Pancreas (tissue), 10 donors: Measurements from ENCODE around the gene ANAPC15. TPM values are rescaled to one million over a fixed set of nuclear protein-coding genes. Genes with fewer than 3 reads are reported as not detected.

Source experiments
- ATAC-seq, 4 donors: fragments of 200-7000 bp; cut with Tn5 transposase; one replicate each; pipeline versions ENCODE4 v1.8.0 to v1.9.1; 2020; ENCODE audit warnings: mild to moderate bottlenecking in 4 of 4, moderate library complexity in 4 of 4
- DNase-seq, 6 donors: peaks; one replicate each; pipeline ENCODE4 v3.0.0-alpha.2; 2020
- FAIRE-seq: peaks from 2 replicates; lab custom pipeline; 2012; peaks lifted over from hg19 to GRCh38; lab: Jason Lieb, UNC
- H3K27ac ChIP-seq, 4 donors: fragments of 200-600 bp; sonication (generic); 1 replicate in 3 of 4; 2 replicates in 1 of 4; pipeline versions ENCODE4 v1.5.0 to v1.8.0; 2020
- H3K27me3 ChIP-seq, 4 donors: fragments of 200-600 bp; one replicate each; pipeline ENCODE4 v1.8.0; 2021
- H3K36me3 ChIP-seq, 3 donors: fragments of 200-600 bp; sonication (generic) in 1 of 3; one replicate each; pipeline versions ENCODE4 v1.5.0 to v1.8.0; 2020 to 2021
- H3K4me1 ChIP-seq, 3 donors: fragments of 200-600 bp; one replicate each; pipeline ENCODE4 v1.8.0; 2021
- H3K4me3 ChIP-seq, 4 donors: fragments of 200-600 bp; sonication (generic) in 2 of 4; one replicate each; pipeline versions ENCODE4 v1.5.0 to v1.8.0; 2020 to 2021
- H3K9me3 ChIP-seq, 4 donors: fragments of 200-600 bp; one replicate each; pipeline ENCODE4 v1.8.0; 2021
- WGBS, 2 donors: extraction: QIAGEN DNeasy Blood & Tissue Kit; methylation state at CpG; one replicate each; pipeline ENCODE4 v1.1.7; 2013; 5-methylcytosine and 5-hydroxymethylcytosine counted together
- intact Hi-C, 3 donors: fragments of 100-400 bp; cut with DNase I; formaldehyde crosslinking; loops; one replicate each; pipeline versions ENCODE4 v1.11.1 to v1.14.2; 2022
- microRNA-seq, 2 donors: library from miRNA; unstranded; fragments of <30 nt; microRNA quantifications; one replicate each; pipeline versions ENCODE4 to v1.1.0, GENCODE V29; 2019 to 2020
- polyA plus RNA-seq, 2 donors: library from polyadenylated mRNA; stranded (reverse); fragments of 200-250 nt; gene quantifications; one replicate each; pipeline ENCODE4 v1.2.3, GENCODE V29; 2013
- total RNA-seq, 6 donors: library from RNA; stranded (reverse); fragmentation: NEBNext Ultra II Directional in 4 of 6; extraction: Animal tissue kit (Norgen Biotek cat#: 25700) in 4 of 6; gene quantifications; one replicate each; pipeline versions ENCODE4 v1.2.1 to v1.2.4, GENCODE V29; 2021 to 2023
- TF ChIP-seq, protein P1 (sequence below), 4 donors: fragments of 200-600 bp; sonication (generic) in 3 of 4; IDR thresholded peaks; one replicate each; pipeline versions ENCODE4 v1.5.0 to v1.8.0; 2021; ENCODE audit warnings: antibody characterized with exemption in 4 of 4
- donor health status: healthy with polysubstance abuse.
- donor health status: DM: no; HTN: no; CAD: no; lungs with moderate emphysema.
- donor health status: DM: no; HTN: no; CAD: no.
- donor health status: control.
- donor health status: control.
- donor health status: Bipolar disorder and iron deficiency.
- donor health status: DM: yes; HTN: yes; CAD: no.
- donor health status: DM: no; HTN: no; CAD: no.
- donor health status: DM: no; HTN: no; CAD: no.
- donor health status: DM: yes; HTN: yes; CAD: no.

ANAPC15 gene
- total and polyA plus RNA-seq, 8 donors: 6.7 to 35.0 (median 15.5) TPM

DNA sequence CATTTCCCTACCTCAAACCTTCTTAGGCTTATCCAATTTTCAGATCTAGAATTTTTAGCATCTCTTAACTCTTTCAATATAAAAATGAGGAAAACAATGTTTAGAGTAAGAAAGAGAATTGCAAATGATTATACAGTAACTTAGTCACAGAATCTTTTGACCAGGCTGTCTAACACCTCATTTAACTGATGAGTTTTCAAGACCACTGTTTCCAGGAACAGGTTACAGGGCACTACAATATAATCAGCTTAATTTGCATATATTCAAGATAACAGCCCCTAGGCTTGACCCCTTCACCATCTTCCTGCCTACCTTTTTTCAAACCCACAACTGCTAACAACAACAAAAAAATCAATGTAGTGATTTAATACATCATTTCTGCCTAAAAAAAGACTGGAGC, 44.8 kb downstream of the ANAPC15 start:
- H3K27me3 ChIP-seq: no peaks in the 10 kb centered on the region
- peaks cover 0 to 6% (median 0%) of the 10 kb centered on the region in 3 donors for H3K36me3 ChIP-seq
- DNase-seq (no peak), ATAC-seq (no peak), FAIRE-seq (no peak)
- H3K9me3 ChIP-seq: no peaks in the 10 kb centered on the region
- TF ChIP-seq, protein P1, sequence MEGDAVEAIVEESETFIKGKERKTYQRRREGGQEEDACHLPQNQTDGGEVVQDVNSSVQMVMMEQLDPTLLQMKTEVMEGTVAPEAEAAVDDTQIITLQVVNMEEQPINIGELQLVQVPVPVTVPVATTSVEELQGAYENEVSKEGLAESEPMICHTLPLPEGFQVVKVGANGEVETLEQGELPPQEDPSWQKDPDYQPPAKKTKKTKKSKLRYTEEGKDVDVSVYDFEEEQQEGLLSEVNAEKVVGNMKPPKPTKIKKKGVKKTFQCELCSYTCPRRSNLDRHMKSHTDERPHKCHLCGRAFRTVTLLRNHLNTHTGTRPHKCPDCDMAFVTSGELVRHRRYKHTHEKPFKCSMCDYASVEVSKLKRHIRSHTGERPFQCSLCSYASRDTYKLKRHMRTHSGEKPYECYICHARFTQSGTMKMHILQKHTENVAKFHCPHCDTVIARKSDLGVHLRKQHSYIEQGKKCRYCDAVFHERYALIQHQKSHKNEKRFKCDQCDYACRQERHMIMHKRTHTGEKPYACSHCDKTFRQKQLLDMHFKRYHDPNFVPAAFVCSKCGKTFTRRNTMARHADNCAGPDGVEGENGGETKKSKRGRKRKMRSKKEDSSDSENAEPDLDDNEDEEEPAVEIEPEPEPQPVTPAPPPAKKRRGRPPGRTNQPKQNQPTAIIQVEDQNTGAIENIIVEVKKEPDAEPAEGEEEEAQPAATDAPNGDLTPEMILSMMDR (IDR thresholded peaks at IDR 0.05): no peak
- H3K4me1 ChIP-seq: peaks cover 3 to 24% (median 4%) of the 10 kb centered on the region in 3 donors
- intact Hi-C loops: no loop called here
- no peak overlapping the region for H3K27ac ChIP-seq
- H3K4me3 ChIP-seq: no peak overlapping the region

DNA sequence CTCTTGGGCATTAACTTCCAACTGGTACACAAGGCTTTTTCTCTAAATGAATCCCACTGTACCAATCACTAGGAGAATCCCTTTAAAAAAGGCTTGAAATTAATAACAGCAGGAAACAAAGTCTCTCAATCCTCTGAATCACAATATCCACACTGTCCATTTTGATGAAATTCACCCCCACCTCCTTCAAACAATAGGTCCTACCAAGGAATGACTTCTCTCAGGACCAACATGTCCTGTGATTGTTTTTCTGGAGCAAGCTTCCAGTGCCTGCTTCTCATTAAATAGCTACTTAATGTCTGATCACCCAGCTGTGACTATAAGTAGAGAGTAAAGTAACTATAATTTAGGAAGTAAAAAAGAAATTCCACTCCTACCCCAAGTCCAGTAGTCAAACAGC, 45.2 kb downstream of the ANAPC15 start:
- Histone ChIP-seq H3K36me3 (peaks cover 0 to 6% (median 0%) of the 10 kb centered on the region in 3 donors), H3K27me3 (no peaks in the 10 kb centered on the region), H3K9me3 (no peaks in the 10 kb centered on the region), H3K4me1 (peaks cover 3 to 24% (median 4%) of the 10 kb centered on the region in 3 donors), H3K4me3 (no peak overlapping the region), H3K27ac (no peak overlapping the region)
- intact Hi-C loops: no loop called here
- ATAC-seq: no peak
- no peak for DNase-seq
- TF ChIP-seq, protein P1 (IDR thresholded peaks at IDR 0.05): no peak
- no peak for FAIRE-seq

DNA sequence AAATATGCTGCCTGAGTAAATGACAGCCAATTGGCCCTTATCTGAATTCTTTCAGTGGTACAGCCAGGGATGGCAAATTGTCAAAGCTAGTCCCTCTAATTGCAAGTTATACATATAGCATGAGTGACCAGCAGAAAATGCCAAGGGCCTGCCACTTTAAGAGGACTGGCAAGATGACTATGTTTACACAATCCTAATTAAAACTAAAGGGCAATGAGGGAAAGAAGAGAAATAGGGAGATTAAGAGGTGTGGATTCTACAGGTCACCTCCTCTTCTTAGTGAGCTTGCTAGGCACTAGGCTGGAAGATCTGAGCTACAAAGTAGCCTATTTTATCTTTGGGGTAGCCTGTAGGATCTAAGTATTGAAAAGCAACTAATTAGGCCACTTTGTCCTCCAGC, 45.6 kb downstream of the ANAPC15 start:
- peaks cover 3 to 24% (median 4%) of the 10 kb centered on the region in 3 donors for H3K4me1 ChIP-seq
- DNase-seq: no peak
- H3K9me3 ChIP-seq: no peaks in the 10 kb centered on the region
- H3K27me3 ChIP-seq: no peaks in the 10 kb centered on the region
- TF ChIP-seq, protein P1 (IDR thresholded peaks at IDR 0.05): no peak
- H3K36me3 ChIP-seq: peaks cover 0 to 6% (median 0%) of the 10 kb centered on the region in 3 donors
- intact Hi-C loops: no loop called here
- H3K27ac ChIP-seq: no peak overlapping the region
- ATAC-seq: no peak
- H3K4me3 ChIP-seq: no peak overlapping the region
- no peak for FAIRE-seq

DNA sequence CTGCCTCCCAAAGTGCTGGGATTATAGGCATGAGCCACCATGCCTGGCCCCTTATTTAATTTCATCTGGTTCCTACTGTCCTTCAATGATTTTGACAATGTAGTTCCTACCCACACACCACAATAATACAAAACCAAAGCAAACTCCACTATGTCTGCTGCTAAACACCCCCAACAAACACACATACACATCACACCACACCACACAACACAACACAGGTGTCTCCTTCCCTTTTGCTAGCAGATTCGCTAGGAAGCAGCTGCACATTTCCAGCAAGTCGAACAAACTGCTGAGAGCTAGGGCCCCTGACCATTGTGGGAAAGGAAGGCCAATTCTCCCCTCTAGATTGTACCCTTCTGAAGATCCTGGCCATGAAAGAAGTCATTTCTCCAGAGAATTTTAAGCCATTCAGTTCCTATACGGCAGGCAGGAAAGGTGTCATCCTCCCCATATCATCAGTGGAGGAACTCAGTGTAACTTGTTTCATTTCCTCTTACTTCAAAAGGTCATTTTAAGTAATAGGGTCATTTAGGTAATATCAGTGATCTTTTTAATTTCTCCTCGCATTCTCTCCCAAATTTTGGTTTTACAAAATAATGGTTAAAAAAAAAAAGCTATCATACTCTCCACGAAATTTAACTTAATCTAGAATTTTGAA, 50.6 kb downstream of the ANAPC15 start:
- Histone ChIP-seq H3K27me3 (no peaks in the 10 kb centered on the region), H3K27ac (no peak overlapping the region)

More for the DNA sequence above, 50.6 kb downstream of the ANAPC15 start:
- Histone ChIP-seq H3K4me1 (peaks cover 0 to 2% (median 0%) of the 10 kb centered on the region in 3 donors), H3K9me3 (no peaks in the 10 kb centered on the region), H3K4me3 (no peak overlapping the region), H3K36me3 (no peaks in the 10 kb centered on the region)
- FAIRE-seq (no peak), ATAC-seq (no peak), DNase-seq (no peak)
- TF ChIP-seq, protein P1 (IDR thresholded peaks at IDR 0.05): no peak
- intact Hi-C loops: no loop called here
- WGBS, 2 donors: 90 to 94% methylated on average over 5 of the region's 5 CpGs

Small RNA genes lying within 50 kb of the gene (microRNA-seq; reads per million reads assigned to microRNA genes)
- gene MIR3165: 0 reads per million in 2 donors

Other genes with a start within 250 kb of the ANAPC15 start
- not detected for gene DEFB131B, start 234.2 kb downstream of the ANAPC15 start, total RNA-seq
- gene DEFB131B, start 234.2 kb downstream of the ANAPC15 start, polyA plus RNA-seq: not detected
- gene XNDC1N, start 184.1 kb downstream of the ANAPC15 start, total RNA-seq: 1 to 10 TPM; 2.5 to 6.4 (median 4.3) TPM
- 1 to 10 TPM; 2.1 to 3.8 TPM for gene XNDC1N, start 184.1 kb downstream of the ANAPC15 start, polyA plus RNA-seq
- 10 to 100 TPM; 12.3 to 20.7 (median 13.8) TPM for gene RNF121, start 183.6 kb downstream of the ANAPC15 start, total RNA-seq
- 10 to 100 TPM; 10.9 to 14.4 TPM for gene RNF121, start 183.6 kb downstream of the ANAPC15 start, polyA plus RNA-seq
- gene IL18BP, start 113.8 kb downstream of the ANAPC15 start, total RNA-seq: 1 to 10 TPM; 2.3 to 5.2 (median 3.4) TPM
- gene IL18BP, start 113.8 kb downstream of the ANAPC15 start, polyA plus RNA-seq: 1 to 10 TPM; 6.5 to 7.8 TPM
- 100 to 1,000 TPM in 1 of 6 donors, 10 to 100 TPM in 5; 68.8 to 138 (median 96.9) TPM for gene NUMA1, start 32.2 kb downstream of the ANAPC15 start, total RNA-seq
- 100 to 1,000 TPM; 185 to 216 TPM for gene NUMA1, start 32.2 kb downstream of the ANAPC15 start, polyA plus RNA-seq
- 1 to 10 TPM; 3.2 to 8.3 (median 4.9) TPM for gene LRRC51, start 31.8 kb downstream of the ANAPC15 start, total RNA-seq
- gene LRRC51, start 31.8 kb downstream of the ANAPC15 start, polyA plus RNA-seq: 1 to 10 TPM; 2.9 to 9.4 TPM
- 10 to 100 TPM; 24.9 to 42.5 (median 34.7) TPM for gene LAMTOR1, start 9.4 kb downstream of the ANAPC15 start, total RNA-seq
- 10 to 100 TPM; 34.8 to 71.8 TPM for gene LAMTOR1, start 9.4 kb downstream of the ANAPC15 start, polyA plus RNA-seq
- gene TOMT, start 6.8 kb downstream of the ANAPC15 start, total RNA-seq: not detected
- gene TOMT, start 6.8 kb downstream of the ANAPC15 start, polyA plus RNA-seq: not detected
- under 1 TPM in 1 of 6 donors, not detected in 5; 0.40 TPM for gene FOLR3, start 23.0 kb upstream of the ANAPC15 start, total RNA-seq
- gene FOLR3, start 23.0 kb upstream of the ANAPC15 start, polyA plus RNA-seq: not detected
- gene FOLR1, start 79.4 kb upstream of the ANAPC15 start, total RNA-seq: 1 to 10 TPM; 1.2 to 6.2 (median 4.5) TPM
- gene FOLR1, start 79.4 kb upstream of the ANAPC15 start, polyA plus RNA-seq: 1 to 10 TPM; 2.4 to 8.3 TPM
- gene FOLR2, start 104.1 kb upstream of the ANAPC15 start, total RNA-seq: 1 to 10 TPM in 4 of 6 donors, under 1 TPM in 2; 0.51 to 9.2 (median 4.7) TPM
- gene FOLR2, start 104.1 kb upstream of the ANAPC15 start, polyA plus RNA-seq: 1 to 10 TPM; 1.3 to 2.4 TPM
- gene INPPL1, start 112.1 kb upstream of the ANAPC15 start, total RNA-seq: 10 to 100 TPM; 46.3 to 94.7 (median 56.8) TPM
- gene INPPL1, start 112.1 kb upstream of the ANAPC15 start, polyA plus RNA-seq: 100 to 1,000 TPM in 1 of 2 donors, 10 to 100 TPM in 1; 78.4 to 131 TPM
- under 1 TPM in 1 of 6 donors, not detected in 5; 0.35 TPM for gene PHOX2A, start 131.5 kb upstream of the ANAPC15 start, total RNA-seq
- gene PHOX2A, start 131.5 kb upstream of the ANAPC15 start, polyA plus RNA-seq: under 1 TPM in 1 of 2 donors, not detected in 1; 0.61 TPM